ENCODE measurements around the gene PC. TPM values are rescaled to one million over a fixed set of nuclear protein-coding genes. Genes with fewer than 3 reads are reported as not detected.
A peak's percentile ranks its signal among the peaks of the same experiment; 100 is the strongest.

PC gene
- total and polyA plus RNA-seq, 11 donors = 2.6 to 22.4 (median 13.1) TPM

DNA sequence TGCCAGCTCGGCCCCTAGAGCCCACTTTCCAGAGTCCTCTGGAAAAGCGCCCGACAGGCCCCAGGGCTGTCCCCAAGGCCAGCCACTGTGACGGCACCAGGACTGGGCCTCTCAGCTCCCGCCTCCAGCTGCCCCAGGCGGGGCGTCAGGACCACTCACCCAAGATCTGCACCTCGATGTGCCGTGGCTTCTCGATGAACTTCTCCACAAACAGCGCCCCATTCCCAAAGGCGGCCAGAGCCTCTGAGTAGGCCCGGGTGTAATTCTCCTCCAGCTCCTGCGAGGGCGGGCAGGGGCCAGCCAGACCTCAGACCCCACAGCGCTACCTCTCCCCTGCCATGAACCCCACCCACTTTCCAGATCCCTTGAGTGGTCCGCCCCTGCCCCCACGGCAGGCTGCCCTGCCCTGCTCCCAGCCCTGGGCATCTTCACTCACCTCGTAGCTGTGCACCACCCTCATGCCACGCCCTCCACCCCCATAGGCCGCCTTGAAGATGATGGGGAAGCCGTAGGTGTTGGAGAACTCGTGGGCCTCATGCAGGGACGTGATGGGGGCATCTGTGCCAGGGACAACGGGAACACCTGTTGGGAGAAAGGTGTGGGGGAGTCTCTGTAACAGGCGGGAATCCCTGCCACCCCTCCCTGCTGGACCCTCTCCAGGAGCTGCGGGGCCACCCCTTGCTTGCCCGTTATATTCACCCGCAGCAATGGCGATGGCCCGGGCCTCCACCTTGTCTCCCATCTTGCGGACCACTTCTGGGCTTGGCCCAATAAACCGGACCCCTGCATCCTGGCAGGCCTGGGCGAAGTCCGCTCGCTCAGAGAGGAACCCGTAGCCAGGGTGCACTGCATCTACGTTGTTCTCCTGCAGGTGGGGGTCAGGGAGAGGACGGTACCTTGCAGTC, 87.3 kb downstream of the PC start:
- H3K36me3 ChIP-seq = peaks cover 0 to 21% (median 0%) of the 10 kb centered on the region in 9 donors
- H3K27me3 ChIP-seq = no peaks in the 10 kb centered on the region
- 94 to 96% (median 95%) methylated on average over 27 to 39 of the region's 39 CpGs for WGBS, 4 donors
- H3K9me3 ChIP-seq = no peaks in the 10 kb centered on the region
- intact Hi-C loops (cut with DNase I) = no loop called here
- DNase-seq (peak in 1 of 5 donors; percentile 14), ATAC-seq (no peak)
- no peaks in the 10 kb centered on the region for H3K4me1 ChIP-seq
- H3K4me3 ChIP-seq = no peak overlapping the region
- TF ChIP-seq, protein P1, sequence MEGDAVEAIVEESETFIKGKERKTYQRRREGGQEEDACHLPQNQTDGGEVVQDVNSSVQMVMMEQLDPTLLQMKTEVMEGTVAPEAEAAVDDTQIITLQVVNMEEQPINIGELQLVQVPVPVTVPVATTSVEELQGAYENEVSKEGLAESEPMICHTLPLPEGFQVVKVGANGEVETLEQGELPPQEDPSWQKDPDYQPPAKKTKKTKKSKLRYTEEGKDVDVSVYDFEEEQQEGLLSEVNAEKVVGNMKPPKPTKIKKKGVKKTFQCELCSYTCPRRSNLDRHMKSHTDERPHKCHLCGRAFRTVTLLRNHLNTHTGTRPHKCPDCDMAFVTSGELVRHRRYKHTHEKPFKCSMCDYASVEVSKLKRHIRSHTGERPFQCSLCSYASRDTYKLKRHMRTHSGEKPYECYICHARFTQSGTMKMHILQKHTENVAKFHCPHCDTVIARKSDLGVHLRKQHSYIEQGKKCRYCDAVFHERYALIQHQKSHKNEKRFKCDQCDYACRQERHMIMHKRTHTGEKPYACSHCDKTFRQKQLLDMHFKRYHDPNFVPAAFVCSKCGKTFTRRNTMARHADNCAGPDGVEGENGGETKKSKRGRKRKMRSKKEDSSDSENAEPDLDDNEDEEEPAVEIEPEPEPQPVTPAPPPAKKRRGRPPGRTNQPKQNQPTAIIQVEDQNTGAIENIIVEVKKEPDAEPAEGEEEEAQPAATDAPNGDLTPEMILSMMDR (IDR thresholded peaks at IDR 0.05) = no peak
- TF ChIP-seq POLR2A (IDR thresholded peaks at IDR 0.05) = no peak
- H3K27ac ChIP-seq = no peak overlapping the region

DNA sequence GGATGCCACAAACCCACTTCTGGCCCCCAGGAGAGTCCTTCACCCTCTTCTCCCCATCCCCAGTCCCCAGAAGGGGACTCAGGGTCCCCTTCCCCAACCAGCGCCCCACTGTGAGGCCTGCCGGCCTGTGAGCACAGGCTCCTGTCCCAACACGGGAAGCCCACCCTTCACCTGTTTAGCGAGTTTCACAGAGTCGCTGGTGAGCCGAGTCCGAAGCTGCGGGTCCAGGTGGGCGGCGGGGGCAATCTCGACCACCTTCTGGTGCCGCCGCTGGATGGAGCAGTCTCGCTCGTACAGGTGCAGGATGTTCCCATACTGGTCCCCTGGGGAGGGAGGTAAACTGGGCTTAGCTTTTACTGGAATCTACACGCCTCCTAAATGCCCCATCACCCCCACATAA, 88.1 kb downstream of the PC start:
- no peak overlapping the region for H3K4me3 ChIP-seq
- H3K36me3 ChIP-seq = peaks cover 0 to 21% (median 0%) of the 10 kb centered on the region in 9 donors
- TF ChIP-seq, protein P1 (IDR thresholded peaks at IDR 0.05) = no peak
- 97% methylated on average over 14 to 16 of the region's 16 CpGs for WGBS, 4 donors
- H3K9me3 ChIP-seq = no peaks in the 10 kb centered on the region
- H3K27me3 ChIP-seq = no peaks in the 10 kb centered on the region
- DNase-seq = no peak
- intact Hi-C loops (cut with DNase I) = no loop called here
- no peak overlapping the region for H3K27ac ChIP-seq
- no peaks in the 10 kb centered on the region for H3K4me1 ChIP-seq
- no peak for ATAC-seq

DNA sequence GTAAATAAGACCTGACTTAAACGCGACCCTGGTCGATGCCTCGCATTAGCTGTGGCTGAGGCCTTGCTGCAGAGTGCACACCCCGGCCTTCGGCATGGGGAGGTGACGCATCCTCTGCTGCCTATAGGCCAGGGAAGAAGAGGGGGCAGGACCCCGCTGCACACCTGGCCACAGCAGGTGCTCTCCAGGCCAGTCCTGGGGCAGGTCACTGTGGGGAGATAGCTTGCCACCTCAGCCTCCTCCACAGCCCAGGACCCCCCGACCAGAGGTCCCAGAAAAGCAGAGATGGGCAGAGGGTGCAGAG, 88.7 kb downstream of the PC start:
- H3K4me3 ChIP-seq = no peak overlapping the region
- no peaks in the 10 kb centered on the region for H3K4me1 ChIP-seq
- peaks cover 0 to 21% (median 0%) of the 10 kb centered on the region in 9 donors for H3K36me3 ChIP-seq
- no peaks in the 10 kb centered on the region for H3K27me3 ChIP-seq
- no peak overlapping the region for H3K27ac ChIP-seq
- intact Hi-C loops (cut with DNase I) = no loop called here
- WGBS, 4 donors = 90 to 97% (median 93%) methylated on average over 9 of the region's 9 CpGs
- no peaks in the 10 kb centered on the region for H3K9me3 ChIP-seq
- ATAC-seq = no peak
- DNase-seq = no peak
- TF ChIP-seq POLR2A (IDR thresholded peaks at IDR 0.05) = no peak
- TF ChIP-seq, protein P1 (IDR thresholded peaks at IDR 0.05) = no peak

DNA sequence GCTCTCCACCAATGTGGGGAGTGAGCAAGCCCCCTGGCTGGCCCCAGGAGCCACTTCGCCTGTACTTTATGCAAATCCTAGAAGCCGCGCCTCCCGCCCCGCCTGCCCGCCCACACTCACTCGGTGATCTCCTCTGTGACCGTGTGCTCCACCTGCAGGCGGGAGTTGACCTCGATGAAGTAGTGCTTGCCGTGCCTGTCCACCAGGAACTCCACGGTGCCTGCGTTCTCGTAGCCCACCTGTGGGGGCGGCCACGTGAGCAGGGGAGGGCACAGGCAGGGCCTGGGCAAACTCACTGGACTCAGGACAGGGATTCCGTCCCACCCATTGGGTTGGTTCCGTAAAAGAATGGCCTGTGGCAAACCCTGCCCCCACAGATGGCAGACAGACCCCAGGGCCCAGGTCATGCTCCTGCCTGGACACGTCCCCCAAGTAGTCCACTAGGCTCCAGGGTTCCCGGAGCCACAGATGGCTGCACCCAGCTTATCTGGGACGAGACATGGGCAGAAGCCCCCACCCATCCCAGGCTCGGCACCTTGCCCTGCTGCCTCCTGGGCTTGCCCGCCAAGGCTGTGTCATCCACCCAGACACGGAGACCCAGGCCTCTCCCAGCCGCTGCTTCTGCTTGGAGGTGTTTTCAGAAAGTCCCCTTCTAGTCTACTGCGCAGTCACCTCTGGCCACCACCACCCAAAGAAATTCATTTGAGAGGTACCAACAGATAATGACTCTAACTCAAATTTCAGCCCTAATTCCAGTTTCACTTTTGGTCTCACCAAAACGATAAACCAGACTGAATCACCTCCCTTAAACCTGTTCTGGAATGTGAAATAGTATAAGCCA, 89.2 kb downstream of the PC start:
- H3K36me3 ChIP-seq = peaks cover 0 to 21% (median 0%) of the 10 kb centered on the region in 9 donors
- ATAC-seq (peak in 1 of 4 donors; percentile 35), DNase-seq (peak in 1 of 5 donors; percentile 27)
- no peak overlapping the region for H3K27ac ChIP-seq
- intact Hi-C loops (cut with DNase I) = no loop called here
- H3K4me1 ChIP-seq = no peaks in the 10 kb centered on the region
- TF ChIP-seq, protein P1 (IDR thresholded peaks at IDR 0.05) = peak in 1 of 12 donors; percentile 24
- TF ChIP-seq POLR2A (IDR thresholded peaks at IDR 0.05) = no peak
- H3K27me3 ChIP-seq = no peaks in the 10 kb centered on the region
- WGBS, 4 donors = 67 to 69% (median 67%) methylated on average over 23 to 27 of the region's 27 CpGs
- H3K4me3 ChIP-seq = no peak overlapping the region
- H3K9me3 ChIP-seq = no peaks in the 10 kb centered on the region

Data from heart left ventricle (tissue), 16 donors.